Muscle of leg (tissue), 11 donors: ENCODE results near the gene CD81. TPM values are rescaled to one million over a fixed set of nuclear protein-coding genes. Genes with fewer than 3 reads are reported as not detected.
"Not testable (repeated sequence)": the region's sequence is repeated elsewhere in the genome, so short reads cannot be mapped to it uniquely, and the experiment has no call there.

Experiments
- DNase-seq: peaks from one replicate; pipeline ENCODE4 v3.0.0; 2013
- H3K27ac ChIP-seq: one replicate; pipeline ENCODE4 v1.5.1; 2013; ENCODE audit warnings: mild to moderate bottlenecking, low read length, control low read depth
- H3K27me3 ChIP-seq: one replicate; pipeline ENCODE4 v1.6.1; 2013; ENCODE audit warnings: low read length; ENCODE audit not compliant: control insufficient read depth, insufficient read depth
- H3K36me3 ChIP-seq: one replicate; pipeline ENCODE4 v1.6.1; 2013; ENCODE audit warnings: low read length; ENCODE audit not compliant: control insufficient read depth, insufficient read depth
- H3K4me1 ChIP-seq: one replicate; pipeline ENCODE4 v1.6.1; 2013; ENCODE audit warnings: low read length; ENCODE audit not compliant: control insufficient read depth, insufficient read depth
- H3K4me3 ChIP-seq: one replicate; pipeline ENCODE4 v1.5.1; 2013; ENCODE audit warnings: low read length, control low read depth
- H3K9me3 ChIP-seq: replicated peaks from 2 replicates; pipeline ENCODE4 v1.6.1; 2013; ENCODE audit warnings: low read depth, low read length; ENCODE audit not compliant: control insufficient read depth
- WGBS: methylation state at CpG from one replicate; pipeline ENCODE4 v1.1.5; 2013; ENCODE audit warnings: missing lambda C conversion rate; ENCODE audit not compliant: insufficient coverage; 5-methylcytosine and 5-hydroxymethylcytosine counted together
- polyA plus RNA-seq, 8 donors: library from polyadenylated mRNA; unstranded; fragments of 120-200 nt; gene quantifications; one replicate each; pipeline versions ENCODE4 v1.2.1 to v1.2.3, GENCODE V29; 2013; ENCODE audit warnings: inconsistent platforms in 1 of 8, low replicate concordance in 1 of 8; ENCODE audit not compliant: insufficient read length in 8 of 8, insufficient read depth in 1 of 8
- total RNA-seq: library from RNA; stranded (reverse); fragments of 120-200 nt; gene quantifications from one replicate; pipeline ENCODE4 v1.2.4, GENCODE V29; 2013

Gene CD81
- total and polyA plus RNA-seq, 9 donors: 187 to 495 (median 426) TPM

DNA sequence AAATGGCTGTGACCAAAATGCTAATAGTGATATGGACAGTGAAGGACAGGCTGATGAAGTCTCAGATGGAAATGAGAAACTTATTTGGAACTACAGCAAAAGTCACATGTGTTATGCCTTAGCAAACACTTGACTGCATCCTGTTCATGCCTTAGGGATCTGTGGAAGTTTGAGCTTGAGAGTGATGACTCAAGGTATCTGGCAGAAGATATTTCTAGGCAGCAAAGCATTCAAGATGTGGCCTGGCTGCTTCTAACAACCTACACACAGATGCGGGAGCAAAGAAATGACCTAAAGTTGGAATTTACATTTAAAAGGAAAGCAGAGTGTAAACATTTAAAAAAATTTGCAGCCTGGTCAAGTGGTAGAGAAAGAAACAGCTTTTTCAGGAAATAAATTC is 28.1 kb upstream of the CD81 start:
- DNase-seq: peak; percentile 27
- H3K9me3 ChIP-seq: peaks cover 14% of the 10 kb centered on the region
- no peak overlapping the region for H3K27ac ChIP-seq
- no peak overlapping the region for H3K4me3 ChIP-seq
- H3K4me1 ChIP-seq: no peaks in the 10 kb centered on the region
- no peaks in the 10 kb centered on the region for H3K36me3 ChIP-seq
- no peaks in the 10 kb centered on the region for H3K27me3 ChIP-seq
- no CpG with 5 or more reads among the region's 1 CpG for WGBS

DNA sequence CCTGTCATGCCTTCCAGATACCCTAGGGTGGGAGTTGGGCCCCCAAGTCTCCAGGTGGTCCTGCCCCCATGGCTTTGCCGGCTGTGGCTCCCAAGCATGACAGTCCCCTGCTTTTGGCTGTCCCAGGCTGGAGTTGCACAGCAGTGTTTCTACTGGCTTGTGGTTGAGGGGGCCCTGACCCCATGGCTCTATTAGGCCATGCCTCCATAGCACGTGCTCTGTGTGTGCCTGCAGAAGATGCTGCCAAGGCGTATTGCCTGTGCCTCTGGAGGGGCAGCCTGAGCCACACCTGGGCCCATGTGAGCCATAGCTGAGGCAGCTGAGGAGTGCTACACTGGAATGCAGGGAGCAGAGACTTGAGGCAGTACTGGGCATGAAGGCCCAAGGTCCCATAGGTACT is 25.4 kb upstream of the CD81 start:
- 69% methylated on average over 2 of the region's 3 CpGs for WGBS
- no peak for DNase-seq
- no peaks in the 10 kb centered on the region for H3K36me3 ChIP-seq
- H3K4me3 ChIP-seq: no peak overlapping the region
- H3K27me3 ChIP-seq: no peaks in the 10 kb centered on the region
- no peaks in the 10 kb centered on the region for H3K4me1 ChIP-seq
- H3K27ac ChIP-seq: no peak overlapping the region
- H3K9me3 ChIP-seq: peaks cover 11% of the 10 kb centered on the region

DNA sequence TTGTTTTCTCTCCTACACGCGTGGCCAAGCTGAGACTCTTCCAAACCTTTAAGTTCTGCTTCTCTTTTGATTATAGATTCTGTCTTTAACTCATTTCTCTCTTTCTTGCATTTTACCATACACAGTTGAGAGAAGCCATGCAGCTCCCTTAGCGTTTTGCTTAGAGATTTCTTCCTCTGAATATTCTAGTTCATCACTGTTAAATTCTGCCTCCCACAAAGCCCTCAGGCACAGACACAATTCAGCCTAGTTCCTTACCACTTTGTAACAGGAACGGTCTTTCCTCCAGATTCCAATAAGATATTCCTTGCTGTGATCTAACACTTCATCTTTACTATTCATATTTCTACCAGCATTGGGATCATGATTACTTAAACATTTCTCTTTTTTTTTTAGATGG is 24.7 kb upstream of the CD81 start:
- H3K9me3 ChIP-seq: peaks cover 11% of the 10 kb centered on the region
- H3K27me3 ChIP-seq: no peaks in the 10 kb centered on the region
- no peaks in the 10 kb centered on the region for H3K36me3 ChIP-seq
- H3K4me1 ChIP-seq: no peaks in the 10 kb centered on the region
- H3K4me3 ChIP-seq: no peak overlapping the region
- no peak overlapping the region for H3K27ac ChIP-seq
- WGBS: 74% methylated on average over 4 of the region's 4 CpGs
- DNase-seq: no peak

DNA sequence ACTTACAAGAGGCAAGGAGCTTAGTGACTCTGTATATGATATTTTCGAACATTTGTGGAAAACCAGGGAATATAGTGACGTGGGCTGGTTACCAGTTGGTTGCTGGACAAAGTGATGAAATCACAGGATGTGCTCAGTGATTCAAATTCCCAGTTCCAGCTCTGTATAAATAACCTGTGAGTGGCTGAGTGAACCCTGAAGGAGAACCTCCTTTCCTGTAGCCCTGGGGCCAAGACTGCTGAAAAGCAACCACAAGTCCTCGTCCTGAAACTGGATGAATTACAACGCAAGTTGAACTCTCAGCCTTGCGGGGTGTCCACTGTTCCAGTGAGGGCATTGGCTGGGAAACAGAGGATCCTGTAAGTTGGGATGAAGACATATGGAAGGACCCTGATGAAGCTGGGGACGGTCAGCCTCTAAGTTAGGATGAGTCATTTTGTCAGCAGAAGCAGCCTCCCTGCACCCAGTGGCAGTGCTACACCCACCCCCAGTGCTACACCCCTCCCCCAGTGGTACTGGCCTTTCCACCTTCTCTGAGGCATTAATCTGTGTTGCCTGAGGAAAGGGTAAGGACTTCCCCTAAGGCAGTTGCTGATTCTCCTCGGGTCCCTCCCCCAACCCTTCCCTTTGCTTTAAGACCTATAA is 22.0 kb upstream of the CD81 start:
- 73% methylated on average over 5 of the region's 7 CpGs for WGBS
- H3K4me3 ChIP-seq: no peak overlapping the region
- H3K27me3 ChIP-seq: no peaks in the 10 kb centered on the region
- H3K9me3 ChIP-seq: peaks cover under 1% of the 10 kb centered on the region
- no peaks in the 10 kb centered on the region for H3K36me3 ChIP-seq
- no peak for DNase-seq
- no peak overlapping the region for H3K27ac ChIP-seq
- H3K4me1 ChIP-seq: no peaks in the 10 kb centered on the region

DNA sequence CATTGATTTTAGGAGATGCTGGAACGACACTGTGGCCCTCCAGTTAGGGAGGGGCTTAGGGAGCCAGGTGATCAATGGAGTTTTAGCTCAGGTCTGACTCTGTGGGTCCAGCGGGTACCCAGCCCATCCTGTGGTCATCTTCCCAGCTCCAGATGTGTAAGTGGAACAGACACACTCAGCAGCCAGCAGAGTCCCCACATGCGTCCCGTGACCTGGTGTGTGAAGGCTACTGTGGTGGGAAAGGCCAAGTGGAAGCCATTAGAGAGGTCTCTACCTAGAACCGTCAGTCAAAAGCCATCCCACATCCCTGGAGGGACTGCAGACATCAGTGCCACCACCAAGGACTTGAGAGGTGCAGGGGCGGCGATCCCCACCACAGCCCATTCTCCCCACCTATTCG is 19.9 kb upstream of the CD81 start:
- no peaks in the 10 kb centered on the region for H3K9me3 ChIP-seq
- H3K4me3 ChIP-seq: no peak overlapping the region
- H3K27me3 ChIP-seq: no peaks in the 10 kb centered on the region
- no peak for DNase-seq
- H3K36me3 ChIP-seq: no peaks in the 10 kb centered on the region
- H3K4me1 ChIP-seq: no peaks in the 10 kb centered on the region
- H3K27ac ChIP-seq: no peak overlapping the region
- 86% methylated on average over 2 of the region's 8 CpGs for WGBS

DNA sequence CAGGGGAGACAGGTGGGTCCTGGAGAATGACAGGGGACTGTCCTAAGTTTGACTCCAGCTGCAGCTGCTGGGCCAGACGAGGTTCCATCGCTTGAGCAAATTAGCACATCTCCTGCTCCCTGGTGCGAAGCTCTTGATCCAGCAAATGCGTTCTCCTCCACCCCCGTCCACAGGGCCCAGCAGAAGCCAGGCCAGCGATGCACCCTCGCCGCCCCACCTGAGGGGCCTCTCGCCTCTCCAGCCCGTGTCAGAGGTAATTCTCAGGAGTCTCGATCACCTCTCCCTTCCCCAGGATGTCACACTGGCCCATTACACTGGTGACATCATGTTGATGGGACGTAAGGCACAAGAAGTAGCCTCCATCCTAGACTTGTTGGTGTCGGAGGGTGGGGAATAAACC is 19.5 kb upstream of the CD81 start:
- H3K36me3 ChIP-seq, H3K27me3 ChIP-seq, H3K4me3 ChIP-seq, H3K27ac ChIP-seq, H3K9me3 ChIP-seq, DNase-seq, H3K4me1 ChIP-seq: not testable (repeated sequence)
- 84% methylated on average over 9 of the region's 13 CpGs for WGBS

DNA sequence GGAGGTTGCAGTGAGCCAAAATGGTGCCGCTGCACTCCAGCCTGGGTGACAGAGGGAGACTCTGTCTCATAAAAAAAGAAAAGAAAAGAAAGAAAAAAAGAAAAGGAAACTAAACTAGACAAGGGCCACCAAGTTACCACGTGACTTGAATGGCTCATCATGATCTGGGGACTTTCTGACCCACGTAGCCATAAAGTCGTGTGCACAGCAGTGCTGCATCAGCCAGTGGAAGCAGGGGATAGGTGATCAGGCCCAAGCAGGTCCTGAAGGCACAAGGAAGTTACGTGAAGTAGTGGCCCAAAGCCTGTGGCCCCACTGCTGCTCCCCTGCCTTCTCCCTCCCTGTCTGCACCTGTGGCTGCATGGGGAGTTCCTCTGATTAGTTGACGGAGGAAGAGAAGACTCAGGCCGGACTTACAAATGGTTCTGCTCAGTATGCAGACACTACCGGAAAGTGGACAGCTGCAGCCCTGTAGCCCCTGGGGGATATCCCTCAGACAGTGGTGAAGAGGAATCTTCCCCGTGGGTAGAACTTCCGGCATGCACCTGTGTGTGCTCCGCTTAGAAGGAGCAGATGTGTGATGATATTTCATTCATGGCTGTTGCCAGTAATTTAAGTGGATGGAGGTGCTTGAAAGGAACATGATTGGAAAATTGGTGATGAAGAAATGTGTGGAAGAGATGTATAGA is 18.2 kb upstream of the CD81 start:
- Histone ChIP-seq H3K27me3 (no peaks in the 10 kb centered on the region), H3K9me3 (no peaks in the 10 kb centered on the region), H3K4me3 (no peak overlapping the region), H3K4me1 (peaks cover 15% of the 10 kb centered on the region), H3K27ac (no peak overlapping the region), H3K36me3 (no peaks in the 10 kb centered on the region)
- DNase-seq: peak; percentile 42
- 46% methylated on average over 9 of the region's 11 CpGs for WGBS

DNA sequence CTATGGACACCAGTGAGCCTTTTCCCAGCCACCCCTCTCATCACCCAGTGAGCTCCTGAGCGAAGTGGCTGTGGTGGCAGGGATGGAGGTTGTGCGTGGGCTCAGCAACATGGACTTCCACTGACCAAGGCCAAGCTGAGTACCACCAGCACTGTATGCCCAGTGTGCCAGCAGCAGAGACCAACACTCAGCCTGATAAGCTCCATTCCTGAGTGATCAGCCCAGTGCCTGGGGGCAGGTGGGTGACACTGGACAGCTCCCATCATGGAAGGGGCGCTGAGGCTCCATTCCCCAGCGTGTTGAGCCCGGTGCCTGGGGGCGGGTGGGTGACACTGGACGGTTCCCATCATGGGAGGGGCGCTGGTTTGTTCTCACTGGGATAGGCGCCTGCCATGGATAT is 17.6 kb upstream of the CD81 start:
- Histone ChIP-seq H3K27me3 (no peaks in the 10 kb centered on the region), H3K9me3 (no peaks in the 10 kb centered on the region), H3K27ac (no peak overlapping the region), H3K36me3 (no peaks in the 10 kb centered on the region), H3K4me3 (no peak overlapping the region), H3K4me1 (peaks cover 17% of the 10 kb centered on the region)
- DNase-seq: no peak
- 81% methylated on average over 8 of the region's 9 CpGs for WGBS

DNA sequence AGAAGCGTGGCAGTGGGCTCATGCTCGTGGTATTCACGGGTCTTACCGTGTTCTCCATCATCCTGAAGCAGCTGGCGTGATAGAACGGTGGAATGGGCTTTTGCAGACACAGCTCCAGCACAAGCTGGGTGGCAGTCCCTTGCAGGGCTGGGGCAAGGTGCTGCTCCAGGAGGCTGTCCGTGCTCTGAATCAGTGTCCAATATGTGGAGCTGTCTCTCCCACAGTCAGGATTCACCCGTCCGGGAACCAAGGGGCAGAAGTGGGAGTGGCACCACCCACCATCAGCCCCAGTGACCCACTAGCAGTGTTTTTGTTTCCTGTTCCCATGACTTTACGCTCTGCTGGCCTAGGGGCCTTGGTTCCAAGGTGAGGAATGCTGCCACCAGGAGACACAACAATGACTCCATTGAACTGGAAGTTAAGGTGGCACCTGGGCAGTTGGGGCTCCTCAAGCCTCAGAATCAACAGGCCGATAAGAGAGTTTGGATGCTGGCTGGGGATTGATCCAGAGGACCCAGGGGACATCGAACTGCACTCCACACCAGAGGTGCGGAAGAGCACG is 16.9 kb upstream of the CD81 start:
- Histone ChIP-seq H3K27me3 (no peaks in the 10 kb centered on the region), H3K9me3 (no peaks in the 10 kb centered on the region), H3K4me1 (peaks cover 17% of the 10 kb centered on the region), H3K4me3 (no peak overlapping the region), H3K27ac (no peak overlapping the region), H3K36me3 (no peaks in the 10 kb centered on the region)
- WGBS: 91% methylated on average over 12 of the region's 14 CpGs
- no peak for DNase-seq

- WGBS: 77% methylated on average over 9 of the region's 9 CpGs
- no peaks in the 10 kb centered on the region for H3K36me3 ChIP-seq
- no peaks in the 10 kb centered on the region for H3K9me3 ChIP-seq
- no peaks in the 10 kb centered on the region for H3K27me3 ChIP-seq
- H3K4me3 ChIP-seq: no peak overlapping the region
- peaks cover 28% of the 10 kb centered on the region for H3K4me1 ChIP-seq
- no peak for DNase-seq
- H3K27ac ChIP-seq: no peak overlapping the region
Observed at GRCh38 chr11:2361565-2361964, 15.5 kb upstream of the CD81 start.
